Liver (tissue), 3 donors: Measurements from ENCODE around the gene CDC26.
"Not testable (repeated sequence)": the region's sequence is repeated elsewhere in the genome, so short reads cannot be mapped to it uniquely, and the experiment has no call there.

Source experiments
- CTCF ChIP-seq: fragments of 150-350 bp; IDR thresholded peaks from 2 replicates; pipeline ENCODE4 v1.5.1; 2017; ENCODE audit warnings: improper control_type of control experiment, low read depth, low read length; ENCODE audit not compliant: missing input control
- REST ChIP-seq: IDR thresholded peaks from 2 replicates; pipeline ENCODE4 v1.6.1; 2016; ENCODE audit warnings: antibody characterized with exemption, mild to moderate bottlenecking
- RXRA ChIP-seq, 2 donors: IDR thresholded peaks; 2 replicates each; pipeline ENCODE4 v1.6.1; 2017 to 2018; ENCODE audit warnings: antibody characterized with exemption in 2 of 2, mild to moderate bottlenecking in 1 of 2
- TAF1 ChIP-seq: conservative IDR thresholded peaks from 2 replicates; pipeline ENCODE4 v1.6.1; 2016; ENCODE audit warnings: antibody characterized with exemption, mild to moderate bottlenecking
- TF ChIP-seq, protein P1 (sequence below): IDR thresholded peaks from 2 replicates; pipeline ENCODE4 v1.6.1; 2016; ENCODE audit warnings: antibody characterized with exemption
- donor health status: healthy.
- donor health status: healthy.

- TF ChIP-seq CTCF; RXRA (IDR thresholded peaks at IDR 0.05); REST; TAF1: not testable (repeated sequence)
- TF ChIP-seq, protein P1, sequence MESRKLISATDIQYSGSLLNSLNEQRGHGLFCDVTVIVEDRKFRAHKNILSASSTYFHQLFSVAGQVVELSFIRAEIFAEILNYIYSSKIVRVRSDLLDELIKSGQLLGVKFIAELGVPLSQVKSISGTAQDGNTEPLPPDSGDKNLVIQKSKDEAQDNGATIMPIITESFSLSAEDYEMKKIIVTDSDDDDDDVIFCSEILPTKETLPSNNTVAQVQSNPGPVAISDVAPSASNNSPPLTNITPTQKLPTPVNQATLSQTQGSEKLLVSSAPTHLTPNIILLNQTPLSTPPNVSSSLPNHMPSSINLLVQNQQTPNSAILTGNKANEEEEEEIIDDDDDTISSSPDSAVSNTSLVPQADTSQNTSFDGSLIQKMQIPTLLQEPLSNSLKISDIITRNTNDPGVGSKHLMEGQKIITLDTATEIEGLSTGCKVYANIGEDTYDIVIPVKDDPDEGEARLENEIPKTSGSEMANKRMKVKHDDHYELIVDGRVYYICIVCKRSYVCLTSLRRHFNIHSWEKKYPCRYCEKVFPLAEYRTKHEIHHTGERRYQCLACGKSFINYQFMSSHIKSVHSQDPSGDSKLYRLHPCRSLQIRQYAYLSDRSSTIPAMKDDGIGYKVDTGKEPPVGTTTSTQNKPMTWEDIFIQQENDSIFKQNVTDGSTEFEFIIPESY, result not testable (repeated sequence)
Observed at GRCh38 chr9:113249661-113250060, 25.7 kb downstream of the CDC26 start.
